Spleen (tissue), 7 donors: ENCODE measurements around the gene EEF2K.

Experiments used
- CTCF ChIP-seq, 11 experiments: fragments of 200-600 bp in 7 of 11; fragments of 450-650 bp in 4 of 11; sonication (generic) in 4 of 11; IDR thresholded peaks in 8 of 11; conservative IDR thresholded peaks in 3 of 11; 1 replicate in 7 of 11; 2 replicates in 4 of 11; pipeline versions ENCODE4 v1.4.0 to v1.8.0; 2016 to 2021; ENCODE audit warnings: antibody characterized with exemption in 11 of 11, inconsistent platforms in 4 of 11, mild to moderate bottlenecking in 1 of 11
- POLR2A ChIP-seq, 3 donors: fragments of 450-650 bp; IDR thresholded peaks; one replicate each; pipeline ENCODE4 v1.5.1; 2017; ENCODE audit warnings: antibody characterized with exemption in 3 of 3, mild to moderate bottlenecking in 1 of 3
- POLR2AphosphoS5 ChIP-seq, 3 donors: sonication (generic); formaldehyde crosslinking; IDR thresholded peaks; one replicate each; pipeline ENCODE4 v1.5.1; 2017; ENCODE audit warnings: antibody characterized with exemption in 3 of 3
- donor health status: DM: no; HTN: no; CAD: no; lungs with moderate emphysema.
- donor health status: DM: no; HTN: no; CAD: no.
- donor health status: DM: no; HTN: no; CAD: no.

DNA sequence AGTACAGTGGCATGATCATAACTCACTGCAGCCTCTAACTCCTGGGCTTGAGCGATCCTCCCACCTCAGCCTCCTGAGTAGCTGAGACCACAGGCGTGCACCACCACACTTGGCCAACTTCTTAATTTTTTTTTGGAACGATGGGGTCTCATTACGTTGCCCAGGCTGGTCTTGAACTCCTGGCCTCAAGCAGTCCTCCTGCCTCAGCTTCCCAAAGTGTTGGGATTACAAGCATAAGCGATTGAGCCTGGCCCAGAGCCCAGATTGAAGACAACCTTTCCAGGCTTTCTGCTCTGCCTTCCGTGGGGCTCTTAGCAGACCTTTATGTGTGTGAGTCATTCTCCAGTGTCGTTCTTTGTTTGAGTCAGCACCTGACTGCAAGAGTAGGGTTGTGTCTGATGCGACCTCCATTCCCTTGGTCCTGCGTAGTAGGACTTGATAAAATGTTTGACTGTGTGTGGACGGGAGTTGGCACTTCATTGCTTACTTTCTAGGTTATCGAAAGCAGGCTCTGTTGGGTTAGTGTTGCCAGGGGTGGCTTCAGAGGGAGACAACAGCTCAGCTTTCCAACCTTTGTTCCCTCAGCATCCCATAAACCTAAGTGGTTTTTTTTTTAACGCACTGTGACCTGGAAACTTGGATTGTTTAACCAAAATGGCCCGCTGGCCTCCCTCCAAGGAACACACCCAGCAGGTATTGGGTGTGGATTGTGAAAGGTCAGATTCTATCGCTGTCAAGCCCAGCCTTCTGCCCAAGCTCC lies 26.4 kb downstream of the EEF2K start:
- no peak for TF ChIP-seq CTCF (IDR thresholded peaks at IDR 0.05 in 8 of 11, conservative IDR thresholded peaks at IDR 0.05 in 3 of 11)
- TF ChIP-seq POLR2AphosphoS5 (IDR thresholded peaks at IDR 0.05), result no peak
- TF ChIP-seq POLR2A (IDR thresholded peaks at IDR 0.05), result no peak
